ENCODE data around the gene VGLL4.

GRCh38 chr3:11559816-11560633 is 83.7 kb downstream of the VGLL4 start:
- TF ChIP-seq CTCF (IDR thresholded peaks at IDR 0.05; ENCODE audit: poor library complexity, severe bottlenecking) (no peak), POLR2AphosphoS5 (IDR thresholded peaks at IDR 0.05) (no peak)
